GM10266 (cell line): ENCODE data around the gene TAPT1.

ENCODE experiments used
- DNase-seq: peaks from one replicate; pipeline ENCODE4 v3.0.0; 2012; ENCODE audit errors: extremely low spot score
- CTCF ChIP-seq: IDR thresholded peaks from 2 replicates; pipeline ENCODE4 v1.5.1; 2012; ENCODE audit warnings: mild to moderate bottlenecking, low read depth; ENCODE audit not compliant: control insufficient read depth, insufficient read depth; ENCODE audit errors: missing control alignments

The TAPT1 gene

GRCh38 chr4:16259241-16259888 lies 33.1 kb upstream of the TAPT1 start:
- TF ChIP-seq CTCF: no peak
- no peak for DNase-seq

- no peak for TF ChIP-seq CTCF
- DNase-seq: no peak
These were observed 31.3 kb upstream of the TAPT1 start for GRCh38 chr4:16257611-16258010.

GRCh38 chr4:16256343-16256742 lies 30.1 kb upstream of the TAPT1 start:
- no peak for TF ChIP-seq CTCF
- DNase-seq: no peak

GRCh38 chr4:16255730-16256129 lies 29.5 kb upstream of the TAPT1 start:
- no peak for DNase-seq

GRCh38 chr4:16253127-16253960 lies 27.1 kb upstream of the TAPT1 start:
- TF ChIP-seq CTCF: no peak
- no peak for DNase-seq

More at GRCh38 chr4:16255730-16256129, 29.5 kb upstream of the TAPT1 start:
- TF ChIP-seq CTCF: no peak

GRCh38 chr4:16250661-16251365 lies 24.5 kb upstream of the TAPT1 start:
- DNase-seq: no peak
- no peak for TF ChIP-seq CTCF
